GM12878 (cell line): ENCODE data around the gene AP4S1. TPM values are rescaled to one million over a fixed set of nuclear protein-coding genes. Genes with fewer than 3 reads are reported as not detected.

ENCODE experiments used
- ATAC-seq: fragments of 200-7000 bp; cut with Tn5 transposase; 3 replicates; pipeline ENCODE4 v1.9.1; 2020; ENCODE audit warnings: mild to moderate bottlenecking, moderate library complexity
- BruUV-seq: library from RNA; stranded (reverse); fragments of 400-500 nt; replicated peaks from 2 replicates; lab custom pipeline; 2021; lab: Mats Ljungman, UMichigan
- CTCF ChIA-PET: fragments of 300-600 bp; sonication (Branson Sonifier 250); formaldehyde crosslinking; extraction: SDS; loops from one replicate; lab custom pipeline; 2021; ENCODE audit warnings: inconsistent platforms; lab: Yijun Ruan, JAX
- POLR2A ChIA-PET: fragments of 350-600 bp; formaldehyde crosslinking; extraction: SDS; loops from one replicate; lab custom pipeline; 2021; ENCODE audit warnings: inconsistent platforms; lab: Charles Lee
- RAD21 ChIA-PET: fragments of 300-600 bp; sonication (Branson Sonifier 250); formaldehyde crosslinking; loops from one replicate; lab custom pipeline; 2023; ENCODE audit warnings: antibody characterized with exemption; ENCODE audit not compliant: unreplicated experiment; lab: Charles Lee
- SMC1A ChIA-PET: fragments of 300-600 bp; sonication (Branson Sonifier 250); formaldehyde crosslinking; loops from one replicate; lab custom pipeline; 2023; ENCODE audit not compliant: unreplicated experiment, uncharacterized antibody; lab: Charles Lee
- DNase-seq: peaks from one replicate; pipeline ENCODE4 v3.0.0-alpha.2; 2011; ENCODE audit warnings: low read depth, low spot score
- FAIRE-seq: peaks from 3 replicates; lab custom pipeline; 2011; peaks lifted over from hg19 to GRCh38; lab: Jason Lieb, UNC
- H2AFZ ChIP-seq: 2 replicates; pipeline ENCODE4 v1.6.0; 2011; ENCODE audit warnings: low read depth, low read length, control low read depth; ENCODE audit not compliant: control insufficient read depth
- H3K27ac ChIP-seq: 2 replicates; pipeline ENCODE4 v1.5.1; 2011; ENCODE audit warnings: control low read depth; ENCODE audit not compliant: control insufficient read depth, insufficient read depth
- H3K27me3 ChIP-seq, 2 experiments: replicated peaks in 1 of 2; 2 replicates each; pipeline versions ENCODE4 v1.6.0 to v1.6.1; 2011; ENCODE audit warnings: low read length in 1 of 2; ENCODE audit not compliant: control insufficient read depth in 2 of 2, insufficient read depth in 2 of 2
- H3K36me3 ChIP-seq, 2 experiments: 2 replicates each; pipeline ENCODE4 v1.5.1; 2011; ENCODE audit warnings: low read length in 1 of 2; ENCODE audit not compliant: control insufficient read depth in 2 of 2, insufficient read depth in 2 of 2
- H3K4me1 ChIP-seq: 2 replicates; pipeline ENCODE4 v1.6.1; 2011; ENCODE audit warnings: mild to moderate bottlenecking, low read length, moderate library complexity, mixed read lengths; ENCODE audit not compliant: control insufficient read depth, insufficient read depth
- H3K4me2 ChIP-seq: 2 replicates; pipeline ENCODE4 v1.6.0; 2011; ENCODE audit warnings: control low read depth; ENCODE audit not compliant: control insufficient read depth, insufficient read depth
- H3K4me3 ChIP-seq: fragments of 200-600 bp; sonication (generic); 2 replicates; pipeline ENCODE4 v1.5.1; 2016
- H3K79me2 ChIP-seq: 2 replicates; pipeline ENCODE4 v1.6.0; 2011; ENCODE audit warnings: low read length; ENCODE audit not compliant: control insufficient read depth, insufficient read depth
- H3K9ac ChIP-seq: 2 replicates; pipeline ENCODE4 v1.8.0; 2011; ENCODE audit warnings: low read length, control low read depth, mixed read lengths; ENCODE audit not compliant: control insufficient read depth, insufficient read depth
- H3K9me3 ChIP-seq: replicated peaks from 3 replicates; pipeline ENCODE4 v1.5.1; 2011; ENCODE audit warnings: mild to moderate bottlenecking, low read length; ENCODE audit not compliant: control insufficient read depth, insufficient read depth
- H4K20me1 ChIP-seq: 2 replicates; pipeline ENCODE4 v1.6.0; 2011; ENCODE audit not compliant: control insufficient read depth, insufficient read depth
- BHLHE40 ChIP-seq, 2 experiments: fragments of 450-650 bp in 1 of 2; IDR thresholded peaks; 2 replicates each; pipeline ENCODE4 v1.6.1; 2011 to 2017; ENCODE audit warnings: low read depth in 2 of 2, borderline replicate concordance in 1 of 2, improper control_type of control experiment in 1 of 2, low read length in 1 of 2, mild to moderate bottlenecking in 1 of 2
- DPF2 ChIP-seq: fragments of 450-650 bp; IDR thresholded peaks from 2 replicates; pipeline ENCODE4 v1.6.1; 2017; ENCODE audit warnings: mild to moderate bottlenecking
- EZH2 ChIP-seq: IDR thresholded peaks from 2 replicates; pipeline ENCODE4 v1.6.1; 2012; ENCODE audit warnings: low read depth, mild to moderate bottlenecking, control low read depth, inconsistent platforms, low read length, borderline replicate concordance; ENCODE audit not compliant: control insufficient read depth
- FOXM1 ChIP-seq: IDR thresholded peaks from 2 replicates; pipeline ENCODE4 v1.6.1; 2012; ENCODE audit warnings: low read depth, mild to moderate bottlenecking, inconsistent platforms, low read length, moderate library complexity
- JUND ChIP-seq: IDR thresholded peaks from 2 replicates; pipeline ENCODE4 v1.6.1; 2012; ENCODE audit warnings: low read depth, mild to moderate bottlenecking, low read length, improper control_type of control experiment, moderate library complexity
- KLF5 ChIP-seq: fragments of 450-650 bp; IDR thresholded peaks from 2 replicates; pipeline ENCODE4 v1.6.1; 2014; ENCODE audit warnings: mild to moderate bottlenecking; ENCODE audit not compliant: partially characterized antibody
- LARP7 ChIP-seq: fragments of 450-650 bp; IDR thresholded peaks from 2 replicates; pipeline ENCODE4 v1.6.1; 2017; ENCODE audit warnings: mild to moderate bottlenecking
- MAX ChIP-seq: IDR thresholded peaks from 2 replicates; pipeline ENCODE4 v1.6.1; 2012; ENCODE audit warnings: low read depth, low read length, improper control_type of control experiment
- NRF1 ChIP-seq: conservative IDR thresholded peaks from 2 replicates; pipeline ENCODE4 v1.6.1; 2011; ENCODE audit warnings: mild to moderate bottlenecking, low read depth, low read length, improper control_type of control experiment
- PML ChIP-seq: IDR thresholded peaks from 2 replicates; pipeline ENCODE4 v1.6.1; 2012; ENCODE audit warnings: low read length, inconsistent platforms
- POLR2AphosphoS2 ChIP-seq: IDR thresholded peaks from 2 replicates; pipeline ENCODE4 v1.6.1; 2011; ENCODE audit warnings: low read depth, mild to moderate bottlenecking, low read length, improper control_type of control experiment, moderate library complexity
- SMARCA5 ChIP-seq: fragments of 450-650 bp; IDR thresholded peaks from 2 replicates; pipeline ENCODE4 v1.6.1; 2017; ENCODE audit warnings: mild to moderate bottlenecking
- TAF1 ChIP-seq: IDR thresholded peaks from 2 replicates; pipeline ENCODE4 v1.6.1; 2011; ENCODE audit warnings: mild to moderate bottlenecking, low read depth, low read length, borderline replicate concordance
- ZBTB11 ChIP-seq: fragments of 450-650 bp; formaldehyde crosslinking; IDR thresholded peaks from 2 replicates; pipeline ENCODE4 v1.5.0; 2022; ENCODE audit warnings: mild to moderate bottlenecking, missing genetic modification characterization
- ZNF207 ChIP-seq: fragments of 450-650 bp; IDR thresholded peaks from 2 replicates; pipeline ENCODE4 v1.6.1; 2014; ENCODE audit warnings: antibody characterized with exemption, mild to moderate bottlenecking, borderline replicate concordance
- WGBS: methylation state at CpG from one replicate; pipeline ENCODE4 v1.1.6; 2016; ENCODE audit warnings: low lambda C conversion rate; ENCODE audit not compliant: insufficient replicate concordance, insufficient coverage; ENCODE audit errors: missing lambda C conversion rate; 5-methylcytosine and 5-hydroxymethylcytosine counted together
- in situ Hi-C: fragments of 300-500 bp; cut with MboI; formaldehyde crosslinking; loops from 9 replicates; pipeline ENCODE4 v1.14.3; 2018; ENCODE audit warnings: mixed read lengths
- intact Hi-C: fragments of 100-400 bp; cut with micrococcal nuclease; formaldehyde crosslinking; loops from one replicate; pipeline ENCODE4 v1.14.2; 2022; ENCODE audit not compliant: unreplicated experiment
- polyA plus RNA-seq, 11 experiments: library from polyadenylated mRNA; depleted of rRNA in 4 of 11; unstranded in 6 of 11; stranded (reverse) in 5 of 11; fragments of >200 nt; fragmentation: Nextera tagmentation in 4 of 11; fragmentation: Illumina TruSeq in 1 of 11; extraction: Ambion mirVana in 4 of 11; extraction: Trizol in 1 of 11; gene quantifications; 1 replicate in 1 of 11; 2 replicates in 10 of 11; pipeline versions ENCODE4 v1.2.1 to v1.2.3, GENCODE V29; 2011 to 2016; ENCODE audit warnings: inconsistent platforms in 2 of 11, missing spikeins in 2 of 11, low read depth in 1 of 11
- total RNA-seq, 4 experiments: library from RNA; depleted of rRNA in 3 of 4; stranded (reverse); fragments of >200 nt in 3 of 4; fragmentation: Illumina TruSeq in 1 of 4; extraction: Trizol in 1 of 4; gene quantifications; 2 replicates each; pipeline versions ENCODE4 v1.2.1 to v1.2.3, GENCODE V29; 2013 to 2021

The AP4S1 gene
- total and polyA plus RNA-seq, 10 of the 15 experiments (the other 5 are each of a cell fraction or from before 2014, with no cell fraction given) = 3.6 to 9.0 (median 5.7) TPM

GRCh38 chr14:31113794-31114193 lies 88.3 kb downstream of the AP4S1 start (continued):
- TF ChIP-seq BHLHE40 (IDR thresholded peaks at IDR 0.05; ENCODE audit: borderline replicate concordance in 1 of 2, low read depth in 2 of 2, low read length in 1 of 2) (no peak), ZBTB11 (no peak), KLF5 (no peak)

GRCh38 chr14:31118892-31119291 lies 93.4 kb downstream of the AP4S1 start:
- 100% methylated on average over 3 of the region's 3 CpGs for WGBS
- Histone ChIP-seq H3K27me3 (no peaks in the 10 kb centered on the region), H3K4me2 (no peak overlapping the region), H2AFZ (no peak overlapping the region), H3K4me3 (no peak overlapping the region), H3K27ac (no peak overlapping the region), H3K9me3 (no peaks in the 10 kb centered on the region), H4K20me1 (no peaks in the 10 kb centered on the region), H3K36me3 (peaks cover 5 to 43% of the 10 kb centered on the region in 2 experiments), H3K9ac (no peak overlapping the region), H3K79me2 (no peaks in the 10 kb centered on the region), H3K4me1 (no peaks in the 10 kb centered on the region)
- intact Hi-C loops = no loop called here
- ATAC-seq = no peak
- FAIRE-seq = no peak
- in situ Hi-C loops = no loop called here
- SMC1A ChIA-PET = interaction anchor here (2.0 kb wide), 1 partner anchor 11 kb away, joined by 5 read pairs; no protein-coding TSS in a partner anchor
- no peak for DNase-seq
- RAD21 ChIA-PET = no interaction called here
- CTCF ChIA-PET = no interaction called here
- TF ChIP-seq JUND (no peak), POLR2AphosphoS2 (no peak), PML (no peak), EZH2 (no peak), SMARCA5 (no peak), LARP7 (no peak), ZNF207 (no peak), MAX (no peak), FOXM1 (no peak), DPF2 (no peak), TAF1 (no peak), NRF1 (no peak)
- POLR2A ChIA-PET = interaction anchor here (0.6 kb wide), 1 partner anchor 93 kb away, joined by 3 read pairs; no protein-coding TSS in a partner anchor
- no TSS peak for BruUV-seq
